HG02798 (cell line): Measurements from ENCODE around the gene RHOBTB1.
A peak's percentile ranks its signal among the peaks of the same experiment; 100 is the strongest.
"Not testable (repeated sequence)": the region's sequence is repeated elsewhere in the genome, so short reads cannot be mapped to it uniquely, and the experiment has no call there.

Source experiments
- ATAC-seq: cut with Tn5 transposase; IDR thresholded peaks from one replicate; pipeline ENCODE4 v1.9.1; 2021; ENCODE audit warnings: mild to moderate bottlenecking; ENCODE audit not compliant: unreplicated experiment, poor library complexity

Gene RHOBTB1

GRCh38 chr10:60944058-60944909, at the start of gene RHOBTB1:
TSS of gene RHOBTB1 (minus strand) at chr10:60944185. CDS start at chr10:60911542, 32,643 bp downstream.
- ATAC-seq: peak; percentile 59

GRCh38 chr10:60992636-60993035, 48.7 kb upstream of the RHOBTB1 start:
- no peak for ATAC-seq

GRCh38 chr10:60990663-60991062, 46.7 kb upstream of the RHOBTB1 start:
- ATAC-seq: no peak

GRCh38 chr10:60989400-60989876, 45.5 kb upstream of the RHOBTB1 start:
- peak; percentile 53 for ATAC-seq

GRCh38 chr10:60986791-60987190, 42.8 kb upstream of the RHOBTB1 start:
- no peak for ATAC-seq

- ATAC-seq: no peak
These were observed 42.0 kb upstream of the RHOBTB1 start for GRCh38 chr10:60985951-60986350.

GRCh38 chr10:60980997-60981396, 37.0 kb upstream of the RHOBTB1 start:
- no peak for ATAC-seq

GRCh38 chr10:60979667-60980104, 35.7 kb upstream of the RHOBTB1 start:
- no peak for ATAC-seq

GRCh38 chr10:60978287-60979115, 34.5 kb upstream of the RHOBTB1 start:
- ATAC-seq: no peak

- no peak for ATAC-seq
These were observed 33.5 kb upstream of the RHOBTB1 start for GRCh38 chr10:60977161-60978122.

- ATAC-seq: no peak
These were observed 32.7 kb upstream of the RHOBTB1 start for GRCh38 chr10:60976687-60977086.

- no peak for ATAC-seq
These were observed 31.7 kb upstream of the RHOBTB1 start for GRCh38 chr10:60975716-60976115.

GRCh38 chr10:60974463-60975149, 30.6 kb upstream of the RHOBTB1 start:
- no peak for ATAC-seq

- no peak for ATAC-seq
These were observed 29.1 kb upstream of the RHOBTB1 start for GRCh38 chr10:60973086-60973485.

GRCh38 chr10:60972181-60972580, 28.2 kb upstream of the RHOBTB1 start:
- ATAC-seq: not testable (repeated sequence)

GRCh38 chr10:60970526-60970925, 26.5 kb upstream of the RHOBTB1 start:
- ATAC-seq: no peak

- no peak for ATAC-seq
These were observed 24.5 kb upstream of the RHOBTB1 start for GRCh38 chr10:60968504-60968903.

- no peak for ATAC-seq
These were observed 24.0 kb upstream of the RHOBTB1 start for GRCh38 chr10:60967854-60968484.

- no peak for ATAC-seq
These were observed 23.3 kb upstream of the RHOBTB1 start for GRCh38 chr10:60967260-60967659.
